HCT116 (cell line): ENCODE measurements around the gene CEP112. TPM values are rescaled to one million over a fixed set of nuclear protein-coding genes. Genes with fewer than 3 reads are reported as not detected.

Experiments
- ATAC-seq: fragments of 200-7000 bp; cut with Tn5 transposase; 2 replicates; pipeline ENCODE4 v1.9.1; 2020; ENCODE audit warnings: mild to moderate bottlenecking, moderate library complexity
- BruUV-seq: library from RNA; stranded (reverse); fragments of 400-500 nt; replicated peaks from 2 replicates; lab custom pipeline; 2021; lab: Mats Ljungman, UMichigan
- CTCF ChIA-PET: fragments of 300-600 bp; sonication (Branson Sonifier 250); formaldehyde crosslinking; loops from one replicate; lab custom pipeline; 2021; ENCODE audit warnings: antibody characterized with exemption; lab: Charles Lee
- POLR2A ChIA-PET: fragments of 300-600, 350-600 bp; sonication (Branson Sonifier 250); formaldehyde crosslinking; loops from one replicate; lab custom pipeline; 2021; ENCODE audit warnings: antibody characterized with exemption; lab: Charles Lee
- RAD21 ChIA-PET, 2 experiments: fragments of 300-600 bp; sonication (Branson Sonifier 250); formaldehyde crosslinking; loops; one replicate each; lab custom pipeline; 2023; ENCODE audit warnings: low total read pairs in 2 of 2; ENCODE audit not compliant: uncharacterized antibody in 2 of 2, unreplicated experiment in 2 of 2, low non-redundant PET in 1 of 2; lab: Charles Lee
- DNase-seq: peaks from one replicate; pipeline ENCODE4 v3.0.0-alpha.2; 2010; ENCODE audit warnings: low read depth, low spot score
- H2AFZ ChIP-seq: fragments of 200-600 bp; shearing (Covaris generic), sonication (generic); 2 replicates; pipeline ENCODE4 v1.6.1; 2017; ENCODE audit warnings: low read depth, mixed run types, mixed read lengths, antibody characterized with exemption, low read length; ENCODE audit not compliant: poor library complexity, severe bottlenecking
- H3K27ac ChIP-seq: 2 replicates; pipeline ENCODE4 v1.5.1; 2012; ENCODE audit warnings: low read depth, low read length
- H3K27me3 ChIP-seq: fragments of 200-600 bp; sonication (generic); 2 replicates; pipeline ENCODE4 v1.6.1; 2016; ENCODE audit warnings: mixed run types, low read length, mixed read lengths; ENCODE audit not compliant: insufficient read depth
- H3K36me3 ChIP-seq, 2 experiments: fragments of 200-500 bp in 1 of 2; fragments of 200-600 bp in 1 of 2; sonication (Bioruptor generic) in 1 of 2; sonication (generic) in 1 of 2; 2 replicates each; pipeline versions ENCODE4 v1.5.1 to v1.6.1; 2014 to 2016; ENCODE audit warnings: low read length in 2 of 2, inconsistent platforms in 1 of 2, mixed read lengths in 1 of 2, mixed run types in 1 of 2; ENCODE audit not compliant: insufficient read depth in 2 of 2, control insufficient read depth in 1 of 2
- H3K4me1 ChIP-seq, 2 experiments: fragments of 200-600 bp in 1 of 2; sonication (generic) in 1 of 2; 2 replicates each; pipeline versions ENCODE4 v1.5.1 to v1.6.1; 2012 to 2017; ENCODE audit warnings: low read length in 2 of 2, inconsistent platforms in 1 of 2, mild to moderate bottlenecking in 1 of 2, mixed read lengths in 1 of 2, mixed run types in 1 of 2, moderate library complexity in 1 of 2; ENCODE audit not compliant: insufficient read depth in 2 of 2, control insufficient read depth in 1 of 2
- H3K4me2 ChIP-seq: fragments of 200-600 bp; sonication (generic); 2 replicates; pipeline ENCODE4 v1.6.1; 2017; ENCODE audit warnings: mixed run types, low read length, mixed read lengths
- H3K4me3 ChIP-seq, 2 experiments: fragments of 200-600 bp in 1 of 2; sonication (generic) in 1 of 2; replicated peaks in 1 of 2; 2 replicates each; pipeline ENCODE4 v1.5.1; 2011 to 2016; ENCODE audit warnings: low read length in 2 of 2, control low read depth in 1 of 2, low read depth in 1 of 2, mild to moderate bottlenecking in 1 of 2, mixed read lengths in 1 of 2, mixed run types in 1 of 2
- H3K79me2 ChIP-seq: fragments of 200-600 bp; sonication (generic); 2 replicates; pipeline ENCODE4 v1.6.1; 2017; ENCODE audit warnings: mild to moderate bottlenecking, mixed run types, low read length, moderate library complexity, mixed read lengths; ENCODE audit not compliant: insufficient read depth
- H3K9ac ChIP-seq: fragments of 200-600 bp; sonication (generic); 2 replicates; pipeline ENCODE4 v1.6.1; 2016; ENCODE audit warnings: low read length, mixed read lengths
- H3K9me2 ChIP-seq: fragments of 200-600 bp; sonication (generic), shearing (Covaris generic); 2 replicates; pipeline ENCODE4 v1.6.1; 2017; ENCODE audit warnings: mixed run types, mild to moderate bottlenecking, moderate library complexity; ENCODE audit not compliant: insufficient read depth
- H3K9me3 ChIP-seq, 2 experiments: fragments of 200-500 bp in 1 of 2; fragments of 200-600 bp in 1 of 2; sonication (Bioruptor generic) in 1 of 2; sonication (generic) in 1 of 2; 2 replicates each; pipeline ENCODE4 v1.6.1; 2014 to 2017; ENCODE audit warnings: low read length in 2 of 2, mixed read lengths in 2 of 2, inconsistent platforms in 1 of 2, low read depth in 1 of 2, mild to moderate bottlenecking in 1 of 2, mixed run types in 1 of 2, moderate library complexity in 1 of 2; ENCODE audit not compliant: control insufficient read depth in 1 of 2, insufficient read depth in 1 of 2
- H4K20me1 ChIP-seq: fragments of 200-600 bp; sonication (generic), shearing (Covaris generic); 2 replicates; pipeline ENCODE4 v1.6.1; 2017; ENCODE audit warnings: mixed run types, mild to moderate bottlenecking, moderate library complexity; ENCODE audit not compliant: insufficient read depth
- CEBPB ChIP-seq: IDR thresholded peaks from 2 replicates; pipeline ENCODE4 v1.6.1; 2012; ENCODE audit warnings: low read depth
- ELF1 ChIP-seq: IDR thresholded peaks from 2 replicates; pipeline ENCODE4 v1.6.1; 2012; ENCODE audit warnings: low read depth, borderline replicate concordance
- EZH2 ChIP-seq: fragments of 200-600 bp; sonication (generic); IDR thresholded peaks from 2 replicates; pipeline ENCODE4 v1.6.1; 2017; ENCODE audit warnings: antibody characterized with exemption, mixed run types
- EZH2phosphoT487 ChIP-seq: fragments of 200-600 bp; IDR thresholded peaks from 2 replicates; pipeline ENCODE4 v1.6.1; 2018; ENCODE audit warnings: antibody characterized with exemption, borderline replicate concordance
- FOSL1 ChIP-seq: IDR thresholded peaks from 2 replicates; pipeline ENCODE4 v1.6.1; 2012; ENCODE audit warnings: low read depth
- POLR2A ChIP-seq: IDR thresholded peaks from 2 replicates; pipeline ENCODE4 v1.7.0; 2011; ENCODE audit warnings: borderline replicate concordance; ENCODE audit not compliant: insufficient read depth, insufficient read length; ENCODE audit errors: extremely low read depth
- POLR2AphosphoS5 ChIP-seq: IDR thresholded peaks from 2 replicates; pipeline ENCODE4 v1.6.1; 2011; ENCODE audit warnings: mild to moderate bottlenecking, low read depth, low read length, moderate library complexity
- SIN3A ChIP-seq: IDR thresholded peaks from 2 replicates; pipeline ENCODE4 v1.6.1; 2012; ENCODE audit warnings: low read depth
- SP1 ChIP-seq: IDR thresholded peaks from 2 replicates; pipeline ENCODE4 v1.6.1; 2012; ENCODE audit warnings: low read depth
- SRF ChIP-seq: IDR thresholded peaks from 2 replicates; pipeline ENCODE4 v1.6.1; 2012; ENCODE audit warnings: low read depth
- TCF7L2 ChIP-seq: IDR thresholded peaks from 2 replicates; pipeline ENCODE4 v1.7.0; 2011; ENCODE audit warnings: borderline replicate concordance, inconsistent platforms; ENCODE audit not compliant: insufficient read depth, insufficient read length; ENCODE audit errors: extremely low read depth
- ZNF274 ChIP-seq: fragments of 200-500 bp; sonication (Bioruptor generic); IDR thresholded peaks from 2 replicates; pipeline ENCODE4 v1.6.1; 2014; ENCODE audit warnings: mild to moderate bottlenecking, low read depth, low read length, inconsistent platforms
- intact Hi-C: fragments of 100-400 bp; cut with micrococcal nuclease; formaldehyde crosslinking; loops from 2 replicates; pipeline ENCODE4 v1.10.0; 2022
- total RNA-seq: library from RNA; stranded (reverse); gene quantifications from one replicate; pipeline ENCODE4 v1.2.1, GENCODE V29; 2021; ENCODE audit not compliant: unreplicated experiment

CEP112 gene
- total RNA-seq, 1 experiment from 2014 or later, result 10.9 TPM

DNA sequence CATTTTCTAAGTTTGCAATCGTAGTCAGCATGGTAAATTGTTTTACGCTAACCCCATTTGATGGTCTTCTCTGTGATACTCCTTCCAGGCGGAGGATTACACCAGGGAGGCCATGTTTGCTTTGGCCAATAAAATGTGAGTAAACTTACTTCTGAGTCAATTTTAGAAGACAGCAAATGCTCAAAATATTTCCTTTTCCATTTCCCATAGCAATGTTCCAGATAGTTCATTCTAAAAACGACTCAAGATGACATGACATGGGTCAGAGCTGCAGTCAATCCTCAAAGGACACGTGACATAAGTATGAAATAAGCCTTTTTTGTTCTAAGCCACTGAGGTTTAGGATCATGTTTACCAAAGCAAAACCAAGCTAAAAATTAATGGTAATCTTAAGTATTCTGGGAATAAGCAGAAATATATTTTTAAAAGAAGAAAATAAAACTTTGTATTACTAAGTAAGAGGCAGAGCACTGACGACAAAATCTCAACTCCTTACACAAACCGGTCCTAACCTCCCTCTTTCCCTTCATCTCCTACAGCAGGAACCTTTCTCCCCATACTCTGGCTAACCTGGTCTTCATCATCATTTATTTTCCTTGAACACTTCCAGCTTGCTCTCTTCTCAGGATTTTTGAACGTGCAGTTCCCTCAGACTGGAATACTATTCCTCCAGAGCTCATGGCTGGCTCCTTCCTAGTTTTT, 266.2 kb downstream of the CEP112 start:
- ATAC-seq, result no peak
- H3K9ac ChIP-seq, result no peak overlapping the region
- CTCF ChIA-PET, result no interaction called here

DNA sequence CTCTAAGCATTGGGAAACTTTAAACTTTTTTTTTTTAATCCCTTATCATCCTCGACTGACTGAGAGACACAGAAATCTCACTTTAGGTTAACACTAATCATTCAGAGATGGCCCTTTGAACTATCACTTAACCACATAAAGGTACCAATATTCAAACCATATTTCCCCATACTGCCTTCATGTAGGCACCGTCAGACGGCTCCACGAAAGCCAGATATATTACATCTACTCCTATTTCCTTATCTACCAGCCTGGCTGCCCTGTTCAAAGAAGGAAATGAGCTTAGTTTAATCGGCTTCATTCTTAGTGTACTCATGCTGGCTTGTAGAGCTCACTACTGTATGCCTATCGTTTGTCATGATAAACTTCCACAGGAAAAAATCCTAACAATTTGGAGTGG, 270.9 kb downstream of the CEP112 start:
- no TSS peak for BruUV-seq
- CTCF ChIA-PET, result no interaction called here
- RAD21 ChIA-PET, result no interaction called here
- TF ChIP-seq SIN3A (no peak), FOSL1 (no peak), POLR2AphosphoS5 (no peak), POLR2A (no peak), EZH2 (no peak), EZH2phosphoT487 (no peak)
- Histone ChIP-seq H2AFZ (no peak overlapping the region), H3K27ac (no peak overlapping the region), H3K4me1 (no peaks in the 10 kb centered on the region), H3K36me3 (no peaks in the 10 kb centered on the region), H3K9me3 (no peaks in the 10 kb centered on the region), H3K9ac (no peak overlapping the region), H3K4me3 (no peak overlapping the region), H3K79me2 (no peaks in the 10 kb centered on the region), H3K9me2 (no peaks in the 10 kb centered on the region), H3K4me2 (no peak overlapping the region), H4K20me1 (no peaks in the 10 kb centered on the region), H3K27me3 (no peaks in the 10 kb centered on the region)
- DNase-seq, result no peak
- POLR2A ChIA-PET, result no interaction called here
- intact Hi-C loops, result no loop called here
- ATAC-seq, result no peak

More for the DNA sequence above, 266.2 kb downstream of the CEP112 start:
- intact Hi-C loops, result no loop called here
- ChIA-PET POLR2A (no interaction called here), RAD21 (no interaction called here)
- TF ChIP-seq POLR2AphosphoS5 (no peak), ELF1 (no peak), SRF (no peak), ZNF274 (no peak), TCF7L2 (no peak), POLR2A (no peak), CEBPB (no peak), SP1 (no peak), SIN3A (no peak)
- no peaks in the 10 kb centered on the region for H3K36me3 ChIP-seq
- no peaks in the 10 kb centered on the region for H3K9me2 ChIP-seq
- H3K4me2 ChIP-seq, result no peak overlapping the region
- no peaks in the 10 kb centered on the region for H3K27me3 ChIP-seq
- H4K20me1 ChIP-seq, result no peaks in the 10 kb centered on the region
- H3K4me3 ChIP-seq, result no peak overlapping the region
- BruUV-seq, result no TSS peak
- no peak overlapping the region for H2AFZ ChIP-seq
- no peak overlapping the region for H3K27ac ChIP-seq
- no peaks in the 10 kb centered on the region for H3K79me2 ChIP-seq
- H3K4me1 ChIP-seq, result no peaks in the 10 kb centered on the region
- no peaks in the 10 kb centered on the region for H3K9me3 ChIP-seq
- DNase-seq, result no peak
